Heart left ventricle (tissue), 16 donors: ENCODE results near the gene DUS1L. TPM values are rescaled to one million over a fixed set of nuclear protein-coding genes. Genes with fewer than 3 reads are reported as not detected.

Source experiments
- ATAC-seq, 4 donors: fragments of 200-7000 bp; cut with Tn5 transposase; one replicate each; pipeline ENCODE4 v1.9.1; 2020 to 2022; ENCODE audit warnings: moderate library complexity in 4 of 4, mild to moderate bottlenecking in 3 of 4, moderate number of reproducible peaks in 1 of 4
- DNase-seq, 5 donors: peaks; one replicate each; pipeline ENCODE4 v3.0.0-alpha.2; 2020
- H3K27ac ChIP-seq, 12 donors: fragments of 200-600 bp; sonication (generic) in 4 of 12; one replicate each; pipeline versions ENCODE4 v1.5.0 to v1.8.0; 2016 to 2022; ENCODE audit warnings: mild to moderate bottlenecking in 2 of 12
- H3K27me3 ChIP-seq, 9 donors: fragments of 200-600 bp; sonication (generic) in 2 of 9; one replicate each; pipeline versions ENCODE4 v1.5.1 to v1.8.0; 2016 to 2022; ENCODE audit warnings: mild to moderate bottlenecking in 3 of 9
- H3K36me3 ChIP-seq, 9 donors: fragments of 200-600 bp; sonication (generic) in 2 of 9; one replicate each; pipeline versions ENCODE4 v1.5.0 to v1.8.0; 2018 to 2022; ENCODE audit warnings: mild to moderate bottlenecking in 2 of 9
- H3K4me1 ChIP-seq, 12 donors: fragments of 200-600 bp; sonication (generic) in 4 of 12; one replicate each; pipeline versions ENCODE4 v1.5.0 to v1.8.0; 2016 to 2022; ENCODE audit warnings: mild to moderate bottlenecking in 3 of 12
- H3K4me3 ChIP-seq, 12 donors: fragments of 200-600 bp; sonication (generic) in 4 of 12; one replicate each; pipeline versions ENCODE4 v1.5.0 to v1.8.0; 2017 to 2022; ENCODE audit warnings: mild to moderate bottlenecking in 9 of 12, moderate library complexity in 4 of 12
- H3K9me3 ChIP-seq, 12 donors: fragments of 200-600 bp; sonication (generic) in 4 of 12; one replicate each; pipeline versions ENCODE4 v1.5.0 to v1.8.0; 2016 to 2022; ENCODE audit warnings: mild to moderate bottlenecking in 1 of 12
- CTCF ChIP-seq, 12 donors: fragments of 200-600 bp; sonication (generic) in 4 of 12; IDR thresholded peaks; one replicate each; pipeline versions ENCODE4 v1.5.0 to v1.8.0; 2018 to 2022; ENCODE audit warnings: antibody characterized with exemption in 12 of 12, mild to moderate bottlenecking in 5 of 12
- POLR2A ChIP-seq, 2 donors: fragments of 450-650 bp; IDR thresholded peaks; one replicate each; pipeline ENCODE4 v1.6.1; 2017; ENCODE audit warnings: antibody characterized with exemption in 2 of 2, mild to moderate bottlenecking in 2 of 2, moderate library complexity in 2 of 2
- WGBS, 4 donors: extraction: QIAGEN DNeasy Blood & Tissue Kit in 2 of 4; methylation state at CpG; one replicate each; pipeline versions ENCODE4 v1.1.5 to v1.1.7; 2013 to 2018; 5-methylcytosine and 5-hydroxymethylcytosine counted together
- intact Hi-C, 10 donors: fragments of 100-400 bp; cut with DNase I; formaldehyde crosslinking; loops; one replicate each; pipeline versions ENCODE4 v1.11.1 to v1.14.2; 2022
- polyA plus RNA-seq, 2 donors: library from polyadenylated mRNA; stranded (reverse); fragments of 200-250 nt; gene quantifications; one replicate each; pipeline ENCODE4 v1.2.3, GENCODE V29; 2013
- total RNA-seq, 9 donors: library from RNA; depleted of rRNA in 2 of 9; stranded (reverse); fragments of >200 nt in 2 of 9; fragmentation: NEBNext Ultra II Directional in 3 of 9; extraction: Animal tissue kit (Norgen Biotek cat#: 25700) in 3 of 9; gene quantifications; one replicate each; pipeline versions ENCODE4 v1.1.0 to v1.2.4, GENCODE V29; 2016 to 2023
- donor health status: ischemic (EF 13 %, LVEDD 7.1; RV severe dilation, severe dysfunction).
- donor health status: healthy with polysubstance abuse.
- donor health status: DM: no; HTN: yes; CAD: no.
- donor health status: DM: no; HTN: no; CAD: no.
- donor health status: ischemic (EF 25% LVEDD 6.9; RV normal size, moderate dysfunction).
- donor health status: ischemic (EF 25% LVEDD 5.7; RV mildly dilated, moderate dysfunction).
- donor health status: healthy.
- donor health status: DM: yes; HTN: yes; CAD: no.
- donor health status: ischemic (EF 35%, LVEDD 5.7; RV mildly dilated, moderate dysfunction).
- donor health status: nonischemic (EF 11% LVEDD 7.7; RV severe dilation, severe dysfunction).
- donor health status: DM: yes; HTN: yes; CAD: no.
- donor health status: PGD.
- donor health status: ischemic (EF 29% LVEDD 5.4; RV normal size, mild dysfunction).
- donor health status: nonischemic (EF 23%, LVEDD 6.1; RV moderate dilation, normal function).

Gene DUS1L
- total and polyA plus RNA-seq, 11 donors: 41.5 to 113 (median 60.4) TPM

GRCh38 chr17:82049521-82049971 lies 16.1 kb downstream of the DUS1L start:
- DNase-seq (peak in 3 of 5 donors; percentile 17 to 47 (median 20)), ATAC-seq (no peak)
- Histone ChIP-seq H3K27ac (no peak overlapping the region), H3K9me3 (no peaks in the 10 kb centered on the region), H3K27me3 (no peaks in the 10 kb centered on the region), H3K4me1 (peaks cover 3 to 38% (median 24%) of the 10 kb centered on the region in 12 donors), H3K36me3 (peaks cover 0 to 47% (median 14%) of the 10 kb centered on the region in 9 donors), H3K4me3 (no peak overlapping the region)
- TF ChIP-seq POLR2A (IDR thresholded peaks at IDR 0.05): no peak
- TF ChIP-seq CTCF (IDR thresholded peaks at IDR 0.05): no peak
- intact Hi-C loops: no loop called here
- 92 to 98% (median 95%) methylated on average over 12 to 16 of the region's 16 CpGs for WGBS, 4 donors

- Histone ChIP-seq H3K27me3 (no peaks in the 10 kb centered on the region), H3K27ac (no peak overlapping the region), H3K36me3 (peaks cover 0 to 42% (median 10%) of the 10 kb centered on the region in 9 donors), H3K4me1 (peaks cover 3 to 38% (median 24%) of the 10 kb centered on the region in 12 donors), H3K4me3 (no peak overlapping the region), H3K9me3 (no peaks in the 10 kb centered on the region)
- WGBS, 4 donors: 83 to 93% (median 91%) methylated on average over 6 to 8 of the region's 8 CpGs
- TF ChIP-seq CTCF (IDR thresholded peaks at IDR 0.05) (no peak), POLR2A (IDR thresholded peaks at IDR 0.05) (no peak)
- no peak for ATAC-seq
- intact Hi-C loops: no loop called here
- no peak for DNase-seq
These were observed 16.5 kb downstream of the DUS1L start for GRCh38 chr17:82049106-82049505.

- Histone ChIP-seq H3K9me3 (no peaks in the 10 kb centered on the region), H3K4me3 (no peak overlapping the region), H3K27me3 (no peaks in the 10 kb centered on the region), H3K4me1 (peaks cover 3 to 34% (median 23%) of the 10 kb centered on the region in 12 donors), H3K36me3 (peaks cover 0 to 37% (median 8%) of the 10 kb centered on the region in 9 donors), H3K27ac (no peak overlapping the region)
- WGBS, 4 donors: 86 to 92% (median 91%) methylated on average over 20 of the region's 20 CpGs
- DNase-seq (peak in 2 of 5 donors; percentile 17 to 51), ATAC-seq (no peak)
- intact Hi-C loops: no loop called here
- TF ChIP-seq POLR2A (IDR thresholded peaks at IDR 0.05): no peak
- no peak for TF ChIP-seq CTCF (IDR thresholded peaks at IDR 0.05)
These were observed 17.0 kb downstream of the DUS1L start for GRCh38 chr17:82048571-82048971.

- peaks cover 0 to 35% (median 8%) of the 10 kb centered on the region in 9 donors for H3K36me3 ChIP-seq
- no peak overlapping the region for H3K4me3 ChIP-seq
- H3K4me1 ChIP-seq: peaks cover 3 to 29% (median 18%) of the 10 kb centered on the region in 12 donors
- peak in 2 of 5 donors; percentile 17 to 58 for DNase-seq
- H3K27ac ChIP-seq: no peak overlapping the region
- no peaks in the 10 kb centered on the region for H3K27me3 ChIP-seq
- H3K9me3 ChIP-seq: no peaks in the 10 kb centered on the region
- TF ChIP-seq CTCF (IDR thresholded peaks at IDR 0.05): no peak
- no peak for TF ChIP-seq POLR2A (IDR thresholded peaks at IDR 0.05)
- ATAC-seq: no peak
- 89 to 93% (median 92%) methylated on average over 11 to 25 of the region's 25 CpGs for WGBS, 4 donors
- intact Hi-C loops: no loop called here
These were observed 17.6 kb downstream of the DUS1L start for GRCh38 chr17:82047914-82048570.
